Fibroblast of lung (primary cell): ENCODE data around the gene RNF113B. TPM values are rescaled to one million over a fixed set of nuclear protein-coding genes. Genes with fewer than 3 reads are reported as not detected.

Experiments used
- DNase-seq, 2 donors: peaks; one replicate each; pipeline versions ENCODE4 v3.0.0 to v3.0.0-alpha.2; 2010; ENCODE audit warnings: low read depth in 2 of 2
- H2AFZ ChIP-seq: 2 replicates; pipeline ENCODE4 v1.5.1; 2012; ENCODE audit warnings: low read length, control low read depth, inconsistent platforms
- H3K27ac ChIP-seq: 2 replicates; pipeline ENCODE4 v1.5.1; 2011; ENCODE audit warnings: low read length, control low read depth; ENCODE audit not compliant: insufficient read depth
- H3K27me3 ChIP-seq: 2 replicates; pipeline ENCODE4 v1.5.1; 2011; ENCODE audit warnings: mild to moderate bottlenecking, low read length; ENCODE audit not compliant: control insufficient read depth, insufficient read depth
- H3K36me3 ChIP-seq: 2 replicates; pipeline ENCODE4 v1.5.1; 2011; ENCODE audit warnings: low read length; ENCODE audit not compliant: control insufficient read depth, insufficient read depth
- H3K4me1 ChIP-seq: 2 replicates; pipeline ENCODE4 v1.5.1; 2011; ENCODE audit warnings: low read length; ENCODE audit not compliant: control insufficient read depth, insufficient read depth; ENCODE audit errors: extremely low read depth
- H3K4me2 ChIP-seq: 2 replicates; pipeline ENCODE4 v1.5.1; 2011; ENCODE audit warnings: low read length, control low read depth; ENCODE audit not compliant: insufficient read depth; ENCODE audit errors: extremely low read depth
- H3K4me3 ChIP-seq, 4 experiments: fragments of 200-600 bp in 1 of 4; sonication (generic) in 1 of 4; replicated peaks in 1 of 4; 2 replicates each; pipeline ENCODE4 v1.5.1; 2011 to 2016; ENCODE audit warnings: low read length in 4 of 4, low read depth in 3 of 4, mild to moderate bottlenecking in 3 of 4, control low read depth in 2 of 4, inconsistent platforms in 1 of 4, mixed read lengths in 1 of 4; ENCODE audit not compliant: insufficient read depth in 1 of 4; ENCODE audit errors: control extremely low read depth in 1 of 4
- H3K79me2 ChIP-seq: 2 replicates; pipeline ENCODE4 v1.5.1; 2012; ENCODE audit warnings: mild to moderate bottlenecking, low read length, inconsistent platforms; ENCODE audit not compliant: control insufficient read depth, insufficient read depth
- H3K9ac ChIP-seq: 2 replicates; pipeline ENCODE4 v1.5.1; 2011; ENCODE audit warnings: mild to moderate bottlenecking, low read length, control low read depth; ENCODE audit not compliant: insufficient read depth
- H3K9me3 ChIP-seq: 2 replicates; pipeline ENCODE4 v1.5.1; 2012; ENCODE audit warnings: low read depth, low read length; ENCODE audit not compliant: control insufficient read depth, insufficient read depth
- H4K20me1 ChIP-seq: 2 replicates; pipeline ENCODE4 v1.5.1; 2011; ENCODE audit warnings: low read length; ENCODE audit not compliant: control insufficient read depth, insufficient read depth; ENCODE audit errors: extremely low read depth
- EZH2 ChIP-seq: IDR thresholded peaks from 2 replicates; pipeline ENCODE4 v1.5.1; 2012; ENCODE audit warnings: low read length, control low read depth, mild to moderate bottlenecking; ENCODE audit errors: missing control alignments
- polyA plus RNA-seq, 2 donors: library from polyadenylated mRNA; depleted of rRNA in 1 of 2; stranded (reverse) in 1 of 2; unstranded in 1 of 2; fragments of >200 nt; gene quantifications; 2 replicates each; pipeline ENCODE4 v1.2.1, GENCODE V29; 2011 to 2012; ENCODE audit warnings: missing spikeins in 1 of 2
- total RNA-seq: library from RNA; depleted of rRNA; stranded (reverse); fragments of >200 nt; gene quantifications from 2 replicates; pipeline ENCODE4 v1.2.1, GENCODE V29; 2014
- TF ChIP-seq, protein P1 (sequence below), 2 donors: IDR thresholded peaks in 1 of 2; conservative IDR thresholded peaks in 1 of 2; 1 replicate in 1 of 2; 2 replicates in 1 of 2; pipeline ENCODE4 v1.5.1; 2011 to 2012; ENCODE audit warnings: low read length in 2 of 2, control low read depth in 1 of 2, inconsistent platforms in 1 of 2, low read depth in 1 of 2, mild to moderate bottlenecking in 1 of 2

The RNF113B gene
- total and polyA plus RNA-seq, 2 donors (not counting 1 experiment from before 2014, with no cell fraction given): not detected

DNA sequence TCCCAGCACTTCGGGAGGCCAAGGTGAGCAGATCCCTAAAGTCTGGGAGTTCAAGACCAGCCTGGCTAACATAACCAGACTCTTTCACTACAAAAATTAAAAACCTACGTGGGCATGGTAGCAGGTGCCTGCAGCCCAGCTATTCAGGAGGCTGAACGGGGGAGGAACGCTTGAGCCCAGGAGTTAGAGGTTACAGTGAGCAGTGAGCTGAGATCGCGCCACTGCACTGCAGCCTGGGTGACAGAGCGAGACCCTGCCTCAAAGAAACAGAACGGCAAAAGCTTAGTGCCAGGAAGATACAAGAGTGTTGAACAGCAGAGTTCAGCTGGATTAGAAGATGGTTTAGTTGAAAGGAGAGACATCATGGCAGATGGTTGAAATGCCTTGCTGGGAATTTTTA is 24.1 kb upstream of the RNF113B start:
- Histone ChIP-seq H3K9ac (no peak overlapping the region), H3K4me2 (no peak overlapping the region), H3K27ac (no peak overlapping the region), H3K4me1 (peaks cover 26% of the 10 kb centered on the region), H3K36me3 (no peaks in the 10 kb centered on the region), H2AFZ (no peak overlapping the region), H4K20me1 (no peaks in the 10 kb centered on the region), H3K27me3 (no peaks in the 10 kb centered on the region), H3K4me3 (no peak overlapping the region), H3K9me3 (no peaks in the 10 kb centered on the region), H3K79me2 (peaks cover 59% of the 10 kb centered on the region)
- TF ChIP-seq, protein P1, sequence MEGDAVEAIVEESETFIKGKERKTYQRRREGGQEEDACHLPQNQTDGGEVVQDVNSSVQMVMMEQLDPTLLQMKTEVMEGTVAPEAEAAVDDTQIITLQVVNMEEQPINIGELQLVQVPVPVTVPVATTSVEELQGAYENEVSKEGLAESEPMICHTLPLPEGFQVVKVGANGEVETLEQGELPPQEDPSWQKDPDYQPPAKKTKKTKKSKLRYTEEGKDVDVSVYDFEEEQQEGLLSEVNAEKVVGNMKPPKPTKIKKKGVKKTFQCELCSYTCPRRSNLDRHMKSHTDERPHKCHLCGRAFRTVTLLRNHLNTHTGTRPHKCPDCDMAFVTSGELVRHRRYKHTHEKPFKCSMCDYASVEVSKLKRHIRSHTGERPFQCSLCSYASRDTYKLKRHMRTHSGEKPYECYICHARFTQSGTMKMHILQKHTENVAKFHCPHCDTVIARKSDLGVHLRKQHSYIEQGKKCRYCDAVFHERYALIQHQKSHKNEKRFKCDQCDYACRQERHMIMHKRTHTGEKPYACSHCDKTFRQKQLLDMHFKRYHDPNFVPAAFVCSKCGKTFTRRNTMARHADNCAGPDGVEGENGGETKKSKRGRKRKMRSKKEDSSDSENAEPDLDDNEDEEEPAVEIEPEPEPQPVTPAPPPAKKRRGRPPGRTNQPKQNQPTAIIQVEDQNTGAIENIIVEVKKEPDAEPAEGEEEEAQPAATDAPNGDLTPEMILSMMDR (conservative IDR thresholded peaks at IDR 0.05 in 1 of 2, IDR thresholded peaks at IDR 0.05 in 1 of 2; ENCODE audit: low read depth in 1 of 2, low read length in 2 of 2): no peak
- no peak for TF ChIP-seq EZH2
- no peak for DNase-seq

GRCh38 chr13:98200211-98200878 is 23.3 kb upstream of the RNF113B start:
- TF ChIP-seq, protein P1 (conservative IDR thresholded peaks at IDR 0.05 in 1 of 2, IDR thresholded peaks at IDR 0.05 in 1 of 2; ENCODE audit: low read depth in 1 of 2, low read length in 2 of 2): no peak
- no peak for TF ChIP-seq EZH2
- no peak overlapping the region for H3K4me3 ChIP-seq
- H2AFZ ChIP-seq: no peak overlapping the region
- no peaks in the 10 kb centered on the region for H3K36me3 ChIP-seq
- H3K4me2 ChIP-seq: no peak overlapping the region
- peaks cover 60% of the 10 kb centered on the region for H3K79me2 ChIP-seq
- H3K9me3 ChIP-seq: no peaks in the 10 kb centered on the region
- H3K27me3 ChIP-seq: no peaks in the 10 kb centered on the region
- no peak for DNase-seq
- H4K20me1 ChIP-seq: no peaks in the 10 kb centered on the region
- no peak overlapping the region for H3K27ac ChIP-seq
- H3K9ac ChIP-seq: no peak overlapping the region
- peaks cover 23% of the 10 kb centered on the region for H3K4me1 ChIP-seq

GRCh38 chr13:98199480-98199879 is 22.4 kb upstream of the RNF113B start:
- no peak overlapping the region for H3K4me2 ChIP-seq
- no peaks in the 10 kb centered on the region for H4K20me1 ChIP-seq
- H3K79me2 ChIP-seq: peaks cover 57% of the 10 kb centered on the region
- H3K27ac ChIP-seq: no peak overlapping the region
- no peaks in the 10 kb centered on the region for H3K27me3 ChIP-seq
- peaks cover 23% of the 10 kb centered on the region for H3K4me1 ChIP-seq
- TF ChIP-seq, protein P1 (conservative IDR thresholded peaks at IDR 0.05 in 1 of 2, IDR thresholded peaks at IDR 0.05 in 1 of 2; ENCODE audit: low read depth in 1 of 2, low read length in 2 of 2): no peak
- TF ChIP-seq EZH2: no peak
- no peaks in the 10 kb centered on the region for H3K9me3 ChIP-seq
- no peak overlapping the region for H3K9ac ChIP-seq
- no peak overlapping the region for H2AFZ ChIP-seq
- H3K36me3 ChIP-seq: no peaks in the 10 kb centered on the region
- no peak for DNase-seq
- no peak overlapping the region for H3K4me3 ChIP-seq
